Loucy (cell line): ENCODE results near the gene OLFM4.

Source experiments
- H2AFZ ChIP-seq: fragments of 200-600 bp; sonication (generic); 2 replicates; pipeline ENCODE4 v1.6.0; 2016; ENCODE audit warnings: antibody characterized with exemption, mild to moderate bottlenecking, low read length, moderate library complexity
- H3F3A ChIP-seq: fragments of 200-600 bp; 2 replicates; pipeline ENCODE4 v1.6.0; 2016; ENCODE audit warnings: antibody characterized with exemption, low read depth, mild to moderate bottlenecking
- H3K27me3 ChIP-seq: fragments of 200-600 bp; sonication (generic); 2 replicates; pipeline ENCODE4 v1.6.1; 2014; ENCODE audit warnings: low read length, mild to moderate bottlenecking; ENCODE audit not compliant: insufficient read depth, poor library complexity, severe bottlenecking
- H3K36me3 ChIP-seq: fragments of 200-600 bp; sonication (generic); 2 replicates; pipeline ENCODE4 v1.6.1; 2016; ENCODE audit warnings: low read length; ENCODE audit not compliant: insufficient read depth
- H3K4me1 ChIP-seq: fragments of 200-600 bp; sonication (generic); 2 replicates; pipeline ENCODE4 v1.5.1; 2014; ENCODE audit warnings: low read length, mild to moderate bottlenecking; ENCODE audit not compliant: insufficient read depth, poor library complexity, severe bottlenecking
- H3K4me2 ChIP-seq: fragments of 200-600 bp; sonication (generic); 2 replicates; pipeline ENCODE4 v1.6.0; 2014; ENCODE audit warnings: antibody characterized with exemption, low read length, low read depth, mild to moderate bottlenecking; ENCODE audit not compliant: poor library complexity, severe bottlenecking
- H3K4me3 ChIP-seq: fragments of 200-600 bp; sonication (generic); 2 replicates; pipeline ENCODE4 v1.5.1; 2014; ENCODE audit warnings: low read length, mild to moderate bottlenecking, mixed read lengths; ENCODE audit not compliant: poor library complexity, severe bottlenecking
- H3K79me2 ChIP-seq: fragments of 200-600 bp; sonication (generic); 2 replicates; pipeline ENCODE4 v1.6.1; 2014; ENCODE audit warnings: low read length; ENCODE audit not compliant: insufficient read depth
- H3K9ac ChIP-seq: fragments of 200-600 bp; sonication (generic); 2 replicates; pipeline ENCODE4 v1.6.0; 2014; ENCODE audit warnings: mild to moderate bottlenecking, low read depth, low read length, moderate library complexity; ENCODE audit not compliant: poor library complexity, severe bottlenecking
- H3K9me2 ChIP-seq: fragments of 200-600 bp; sonication (generic); replicated peaks from 2 replicates; pipeline ENCODE4 v1.6.1; 2016; ENCODE audit warnings: low read depth, low read length, mixed read lengths
- H3K9me3 ChIP-seq: fragments of 200-600 bp; sonication (generic); 2 replicates; pipeline ENCODE4 v1.6.1; 2014; ENCODE audit warnings: mild to moderate bottlenecking, antibody characterized with exemption, low read length, low read depth; ENCODE audit not compliant: insufficient read depth
- H4K20me1 ChIP-seq: fragments of 200-600 bp; sonication (generic); 2 replicates; pipeline ENCODE4 v1.6.0; 2014; ENCODE audit warnings: antibody characterized with exemption, low read length, mild to moderate bottlenecking; ENCODE audit not compliant: insufficient read depth, poor library complexity, severe bottlenecking
- EZH2phosphoT487 ChIP-seq: fragments of 200-600 bp; IDR thresholded peaks from 2 replicates; pipeline ENCODE4 v1.6.1; 2018; ENCODE audit warnings: antibody characterized with exemption, mild to moderate bottlenecking, moderate library complexity, borderline replicate concordance
- TF ChIP-seq, protein P1 (sequence below): fragments of 200-600 bp; sonication (generic); conservative IDR thresholded peaks from 2 replicates; pipeline ENCODE4 v1.5.1; 2014; ENCODE audit warnings: mild to moderate bottlenecking, antibody characterized with exemption, low read length

The OLFM4 gene

DNA sequence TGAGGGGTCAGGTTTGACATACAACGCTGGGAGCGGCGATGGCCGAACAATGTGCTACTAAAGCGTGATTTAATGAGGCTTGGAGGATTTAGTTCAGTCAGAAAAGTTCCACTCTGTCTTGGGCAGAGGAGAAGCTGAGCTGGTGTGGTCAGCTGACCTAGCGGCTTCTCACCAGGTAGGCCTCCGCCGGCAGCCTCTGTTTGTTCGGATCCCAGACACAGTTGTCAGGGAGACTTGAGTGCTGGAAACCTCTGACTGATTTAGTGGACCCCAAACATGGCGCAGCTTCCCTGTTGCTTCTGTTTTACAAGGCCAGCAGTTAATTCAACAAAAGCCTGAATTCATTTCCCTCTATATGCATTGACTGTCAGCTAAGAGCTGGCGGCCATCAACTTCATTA lies 36.5 kb upstream of the OLFM4 start:
- Histone ChIP-seq H3F3A (no peaks in the 10 kb centered on the region), H3K27me3 (no peaks in the 10 kb centered on the region), H3K4me3 (no peak overlapping the region), H3K4me1 (peaks cover 4% of the 10 kb centered on the region), H3K9ac (no peak overlapping the region), H2AFZ (no peak overlapping the region), H3K4me2 (no peak overlapping the region), H4K20me1 (no peaks in the 10 kb centered on the region), H3K79me2 (no peaks in the 10 kb centered on the region), H3K36me3 (no peaks in the 10 kb centered on the region), H3K9me2 (no peaks in the 10 kb centered on the region), H3K9me3 (no peaks in the 10 kb centered on the region)
- TF ChIP-seq, protein P1, sequence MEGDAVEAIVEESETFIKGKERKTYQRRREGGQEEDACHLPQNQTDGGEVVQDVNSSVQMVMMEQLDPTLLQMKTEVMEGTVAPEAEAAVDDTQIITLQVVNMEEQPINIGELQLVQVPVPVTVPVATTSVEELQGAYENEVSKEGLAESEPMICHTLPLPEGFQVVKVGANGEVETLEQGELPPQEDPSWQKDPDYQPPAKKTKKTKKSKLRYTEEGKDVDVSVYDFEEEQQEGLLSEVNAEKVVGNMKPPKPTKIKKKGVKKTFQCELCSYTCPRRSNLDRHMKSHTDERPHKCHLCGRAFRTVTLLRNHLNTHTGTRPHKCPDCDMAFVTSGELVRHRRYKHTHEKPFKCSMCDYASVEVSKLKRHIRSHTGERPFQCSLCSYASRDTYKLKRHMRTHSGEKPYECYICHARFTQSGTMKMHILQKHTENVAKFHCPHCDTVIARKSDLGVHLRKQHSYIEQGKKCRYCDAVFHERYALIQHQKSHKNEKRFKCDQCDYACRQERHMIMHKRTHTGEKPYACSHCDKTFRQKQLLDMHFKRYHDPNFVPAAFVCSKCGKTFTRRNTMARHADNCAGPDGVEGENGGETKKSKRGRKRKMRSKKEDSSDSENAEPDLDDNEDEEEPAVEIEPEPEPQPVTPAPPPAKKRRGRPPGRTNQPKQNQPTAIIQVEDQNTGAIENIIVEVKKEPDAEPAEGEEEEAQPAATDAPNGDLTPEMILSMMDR, result no peak
- TF ChIP-seq EZH2phosphoT487, result no peak

DNA sequence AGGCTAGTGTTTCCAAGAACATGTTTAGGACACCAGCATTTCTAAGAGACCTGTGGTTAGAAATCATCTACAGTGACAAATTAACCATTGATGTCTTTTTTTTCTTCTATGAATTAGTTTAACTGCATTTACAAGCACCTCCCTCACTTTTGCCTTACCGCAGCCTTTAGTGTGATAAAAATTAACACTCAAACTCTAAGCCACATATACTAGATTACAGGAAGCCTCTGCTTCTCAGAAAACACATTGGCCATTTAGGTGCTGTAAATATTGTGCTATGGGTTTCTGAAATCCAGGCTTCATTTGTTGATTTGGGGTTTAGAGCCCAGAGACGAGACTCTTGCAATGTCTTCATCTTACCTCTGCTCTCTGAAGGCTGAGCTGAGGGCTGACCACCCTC lies 34.6 kb upstream of the OLFM4 start:
- H3K4me2 ChIP-seq, result no peak overlapping the region
- no peaks in the 10 kb centered on the region for H3K36me3 ChIP-seq
- TF ChIP-seq, protein P1, result no peak
- no peak for TF ChIP-seq EZH2phosphoT487
- H3F3A ChIP-seq, result no peaks in the 10 kb centered on the region
- no peak overlapping the region for H3K4me3 ChIP-seq
- H3K9me3 ChIP-seq, result no peaks in the 10 kb centered on the region
- H3K79me2 ChIP-seq, result no peaks in the 10 kb centered on the region
- H3K9ac ChIP-seq, result no peak overlapping the region
- no peaks in the 10 kb centered on the region for H3K9me2 ChIP-seq
- H2AFZ ChIP-seq, result no peak overlapping the region
- H4K20me1 ChIP-seq, result no peaks in the 10 kb centered on the region
- peaks cover 4% of the 10 kb centered on the region for H3K4me1 ChIP-seq
- no peaks in the 10 kb centered on the region for H3K27me3 ChIP-seq

DNA sequence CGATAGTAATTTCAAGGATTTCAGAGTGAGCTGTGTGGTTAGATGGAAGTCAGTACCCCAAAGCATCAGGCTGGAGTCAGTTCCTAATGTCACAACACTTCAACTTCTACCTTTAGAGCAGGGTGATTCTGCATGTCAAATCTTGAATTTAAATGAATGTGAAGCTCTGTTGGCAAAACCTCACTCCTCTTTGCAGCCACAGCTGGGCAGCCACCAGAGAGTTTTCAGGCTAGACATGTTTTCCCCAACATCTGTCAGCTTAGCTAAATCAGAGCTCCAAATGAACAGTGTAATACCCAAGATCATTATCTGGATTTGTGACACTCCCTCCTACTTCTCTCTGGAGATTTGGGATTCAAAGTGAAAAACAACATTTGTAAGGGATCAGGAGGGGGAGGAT lies 33.7 kb upstream of the OLFM4 start:
- no peak overlapping the region for H3K9ac ChIP-seq
- no peak overlapping the region for H2AFZ ChIP-seq
- TF ChIP-seq, protein P1, result no peak
- TF ChIP-seq EZH2phosphoT487, result no peak
- no peaks in the 10 kb centered on the region for H3K9me3 ChIP-seq
- H3K4me1 ChIP-seq, result peaks cover 4% of the 10 kb centered on the region
- H3K27me3 ChIP-seq, result no peaks in the 10 kb centered on the region
- no peaks in the 10 kb centered on the region for H3F3A ChIP-seq
- no peaks in the 10 kb centered on the region for H3K79me2 ChIP-seq
- no peaks in the 10 kb centered on the region for H3K36me3 ChIP-seq
- no peak overlapping the region for H3K4me2 ChIP-seq
- H3K9me2 ChIP-seq, result no peaks in the 10 kb centered on the region
- H3K4me3 ChIP-seq, result no peak overlapping the region
- no peaks in the 10 kb centered on the region for H4K20me1 ChIP-seq
